OCI-LY3 (cell line): ENCODE data around the gene HOXC9.

ENCODE experiments used
- H2AFZ ChIP-seq: fragments of 200-600, 300-600 bp; shearing (Covaris generic); 2 replicates; pipeline ENCODE4 v1.6.0; 2014; ENCODE audit warnings: antibody characterized with exemption, low read depth, low read length
- H3K27ac ChIP-seq: fragments of 200-600, 300-600 bp; sonication (generic); 2 replicates; pipeline ENCODE4 v1.5.1; 2014; ENCODE audit warnings: mild to moderate bottlenecking, low read length, moderate library complexity, mixed read lengths
- H3K27me3 ChIP-seq: fragments of 200-600, 300-600 bp; sonication (generic); 2 replicates; pipeline ENCODE4 v1.6.1; 2014; ENCODE audit warnings: low read depth, low read length, mixed read lengths
- H3K36me3 ChIP-seq: fragments of 200-600, 300-600 bp; sonication (generic); replicated peaks from 2 replicates; pipeline ENCODE3; 2014; ENCODE audit warnings: low read depth, low read length, mixed read lengths
- H3K4me1 ChIP-seq: fragments of 300-600, 200-600 bp; sonication (generic); 2 replicates; pipeline ENCODE4 v1.6.1; 2014; ENCODE audit warnings: low read length, mixed read lengths
- H3K4me2 ChIP-seq: fragments of 200-600, 300-600 bp; sonication (generic); 2 replicates; pipeline ENCODE4 v1.6.1; 2014; ENCODE audit warnings: low read length, mixed read lengths
- H3K4me3 ChIP-seq: fragments of 300-600, 200-600 bp; sonication (generic); 2 replicates; pipeline ENCODE4 v1.5.1; 2014; ENCODE audit warnings: antibody characterized with exemption, mild to moderate bottlenecking, low read length, moderate library complexity
- H3K79me2 ChIP-seq: fragments of 300-600, 200-600 bp; shearing (Covaris generic); 2 replicates; pipeline ENCODE4 v1.6.1; 2014; ENCODE audit warnings: mild to moderate bottlenecking, low read length, mixed read lengths
- H3K9ac ChIP-seq: fragments of 300-600, 200-600 bp; shearing (Covaris generic); 2 replicates; pipeline ENCODE4 v1.6.0; 2014; ENCODE audit warnings: mild to moderate bottlenecking, low read length, moderate library complexity
- H3K9me3 ChIP-seq: fragments of 200-600, 300-600 bp; shearing (Covaris generic); 2 replicates; pipeline ENCODE4 v1.6.1; 2014; ENCODE audit warnings: low read length, mixed read lengths; ENCODE audit not compliant: insufficient read depth
- H4K20me1 ChIP-seq: fragments of 200-600, 300-600 bp; sonication (generic); 2 replicates; pipeline ENCODE4 v1.6.1; 2016; ENCODE audit warnings: low read length, mixed read lengths; ENCODE audit not compliant: insufficient read depth
- CTCF ChIP-seq: fragments of 200-600, 300-600 bp; sonication (generic); IDR thresholded peaks from 2 replicates; pipeline ENCODE4 v1.5.1; 2014; ENCODE audit warnings: antibody characterized with exemption, low read length, low read depth
- EZH2phosphoT487 ChIP-seq: fragments of 200-600 bp; shearing (Covaris generic); IDR thresholded peaks from 2 replicates; pipeline ENCODE4 v1.6.1; 2018; ENCODE audit warnings: antibody characterized with exemption, mixed run types, low read depth

Gene HOXC9

GRCh38 chr12:54028314-54029201 lies 28.6 kb downstream of the HOXC9 start, which contains the start of gene HOXC6:
TSS of gene HOXC6 (plus strand) at chr12:54028440. CDS start at chr12:54028522, 82 bp downstream.
- Histone ChIP-seq H3K27me3 (no peaks in the 10 kb centered on the region), H4K20me1 (no peaks in the 10 kb centered on the region), H3K4me1 (peaks cover 38% of the 10 kb centered on the region), H3K79me2 (no peaks in the 10 kb centered on the region), H3K4me2 (peak within 1 kb of the TSS; percentile 91), H3K9me3 (no peaks in the 10 kb centered on the region), H3K4me3 (peak within 1 kb of the TSS; percentile 64), H2AFZ (peak within 1 kb of the TSS; percentile 63; the same call in 1 of the 2 replicates), H3K9ac (peak within 1 kb of the TSS; percentile 60; the same call in 1 of the 2 replicates), H3K36me3 (no peaks in the 10 kb centered on the region), H3K27ac (peak within 1 kb of the TSS; percentile 72)
- no peak for TF ChIP-seq EZH2phosphoT487
- no peak for TF ChIP-seq CTCF

- no peak overlapping the region for H3K9ac ChIP-seq
- H3K4me3 ChIP-seq: no peak overlapping the region
- H3K79me2 ChIP-seq: no peaks in the 10 kb centered on the region
- no peak overlapping the region for H3K27ac ChIP-seq
- peaks cover 32% of the 10 kb centered on the region for H3K4me1 ChIP-seq
- H3K4me2 ChIP-seq: no peak overlapping the region
- TF ChIP-seq CTCF (no peak), EZH2phosphoT487 (no peak)
- H3K36me3 ChIP-seq: no peaks in the 10 kb centered on the region
- no peaks in the 10 kb centered on the region for H3K27me3 ChIP-seq
- H2AFZ ChIP-seq: no peak overlapping the region
- no peaks in the 10 kb centered on the region for H3K9me3 ChIP-seq
- no peaks in the 10 kb centered on the region for H4K20me1 ChIP-seq
These were observed 29.8 kb downstream of the HOXC9 start for GRCh38 chr12:54029529-54030441.

GRCh38 chr12:54030442-54030801 lies 30.5 kb downstream of the HOXC9 start:
- no peak overlapping the region for H2AFZ ChIP-seq
- no peaks in the 10 kb centered on the region for H4K20me1 ChIP-seq
- no peak overlapping the region for H3K4me3 ChIP-seq
- no peak for TF ChIP-seq CTCF
- TF ChIP-seq EZH2phosphoT487: no peak
- no peaks in the 10 kb centered on the region for H3K9me3 ChIP-seq
- H3K79me2 ChIP-seq: no peaks in the 10 kb centered on the region
- H3K36me3 ChIP-seq: no peaks in the 10 kb centered on the region
- no peak overlapping the region for H3K4me2 ChIP-seq
- H3K27ac ChIP-seq: no peak overlapping the region
- peaks cover 26% of the 10 kb centered on the region for H3K4me1 ChIP-seq
- no peak overlapping the region for H3K9ac ChIP-seq
- H3K27me3 ChIP-seq: no peaks in the 10 kb centered on the region
